SHP77 (cell line): ENCODE data around the gene PLEKHA1.

ENCODE experiments used
- DNase-seq, 2 experiments: peaks; one replicate each; lab custom pipeline; 2025; lab: John Stamatoyannopoulos, UW

PLEKHA1 gene

DNA sequence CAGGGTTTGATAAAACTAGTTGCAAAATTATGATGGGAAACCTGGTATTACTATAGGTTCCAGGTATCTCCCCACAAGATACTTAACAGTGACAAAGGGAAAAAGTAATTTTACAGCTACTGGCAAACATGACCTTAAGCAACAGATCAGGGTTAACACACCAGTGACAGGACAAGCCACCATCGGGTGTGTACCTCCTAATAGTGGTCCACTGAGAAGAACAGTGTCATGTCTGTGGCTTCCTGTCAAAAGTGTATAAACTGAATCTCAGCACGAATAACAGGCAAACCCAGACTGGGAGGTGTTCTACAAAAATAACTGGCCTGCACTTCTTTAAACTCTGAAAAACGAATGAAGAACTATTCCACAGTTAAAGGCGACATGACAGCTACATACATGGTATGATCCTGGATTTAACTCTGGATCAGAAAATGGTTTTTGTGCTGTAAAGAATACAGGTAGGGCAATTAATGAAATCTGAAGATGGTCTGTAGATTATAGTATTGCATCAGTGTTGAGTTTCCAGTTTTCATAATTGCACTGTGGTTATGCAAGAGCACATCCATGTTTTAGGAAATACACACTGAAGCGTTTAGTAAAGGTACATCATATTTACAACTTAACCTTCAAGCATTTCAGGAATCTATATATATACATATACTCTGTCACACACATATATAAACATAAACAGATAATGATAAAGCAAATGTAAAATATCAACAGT is 47.9 kb downstream of the PLEKHA1 start:
- DNase-seq, result no peak

DNA sequence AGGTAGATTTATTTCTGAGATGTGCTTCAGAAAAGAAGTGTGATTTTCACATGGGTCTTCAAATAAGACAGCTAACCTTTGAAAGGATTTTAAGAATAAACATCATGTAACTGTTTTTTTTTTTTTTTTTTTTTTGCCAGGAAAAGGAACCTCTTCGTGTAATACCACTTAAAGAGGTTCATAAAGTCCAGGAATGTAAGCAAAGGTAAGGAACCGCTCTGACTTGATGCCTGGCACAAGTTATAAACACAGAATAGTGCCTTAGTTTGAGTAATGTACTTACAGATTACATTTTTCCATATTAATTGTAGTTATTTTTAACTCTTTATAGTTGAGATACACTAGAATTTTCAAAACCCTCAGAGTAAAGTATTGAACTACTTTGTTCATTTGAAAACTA is 49.6 kb downstream of the PLEKHA1 start:
- DNase-seq, result no peak

DNA sequence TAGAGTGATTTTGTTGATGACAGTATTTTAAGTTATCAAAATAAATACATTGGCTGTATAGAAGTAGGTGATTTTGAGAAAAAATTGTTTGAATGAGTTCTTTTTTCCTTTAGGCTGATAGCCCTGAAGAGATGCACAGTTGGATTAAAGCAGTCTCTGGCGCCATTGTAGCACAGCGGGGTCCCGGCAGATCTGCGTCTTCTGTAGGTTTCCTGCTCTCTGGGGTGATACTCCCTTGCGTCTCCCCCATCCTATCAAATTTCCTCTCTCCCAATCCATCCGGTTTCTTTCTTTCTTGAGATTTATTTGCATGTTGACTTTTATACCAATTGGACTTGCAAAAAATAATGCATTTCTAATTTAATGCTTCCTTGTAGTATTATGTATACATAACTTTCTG is 52.3 kb downstream of the PLEKHA1 start:
- no peak for DNase-seq

DNA sequence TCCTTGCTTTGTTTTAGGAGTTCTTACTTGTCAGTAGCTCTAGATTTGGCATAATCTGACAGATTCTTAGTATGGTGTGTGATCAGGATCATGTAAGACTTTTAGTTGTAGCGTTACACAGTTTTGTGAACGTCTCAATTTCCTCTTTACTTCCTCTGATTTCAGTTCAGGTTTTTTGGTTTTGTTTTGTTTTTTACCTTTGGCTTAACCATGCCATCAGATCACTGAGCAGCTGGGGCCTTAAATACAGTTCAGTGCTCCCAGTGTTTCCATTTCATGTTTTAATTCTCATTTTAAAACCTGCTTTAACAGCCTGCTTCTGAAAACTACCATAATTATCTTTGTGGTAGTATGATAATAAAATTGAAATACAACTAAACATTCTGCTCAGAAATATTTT is 52.8 kb downstream of the PLEKHA1 start:
- DNase-seq, result no peak

DNA sequence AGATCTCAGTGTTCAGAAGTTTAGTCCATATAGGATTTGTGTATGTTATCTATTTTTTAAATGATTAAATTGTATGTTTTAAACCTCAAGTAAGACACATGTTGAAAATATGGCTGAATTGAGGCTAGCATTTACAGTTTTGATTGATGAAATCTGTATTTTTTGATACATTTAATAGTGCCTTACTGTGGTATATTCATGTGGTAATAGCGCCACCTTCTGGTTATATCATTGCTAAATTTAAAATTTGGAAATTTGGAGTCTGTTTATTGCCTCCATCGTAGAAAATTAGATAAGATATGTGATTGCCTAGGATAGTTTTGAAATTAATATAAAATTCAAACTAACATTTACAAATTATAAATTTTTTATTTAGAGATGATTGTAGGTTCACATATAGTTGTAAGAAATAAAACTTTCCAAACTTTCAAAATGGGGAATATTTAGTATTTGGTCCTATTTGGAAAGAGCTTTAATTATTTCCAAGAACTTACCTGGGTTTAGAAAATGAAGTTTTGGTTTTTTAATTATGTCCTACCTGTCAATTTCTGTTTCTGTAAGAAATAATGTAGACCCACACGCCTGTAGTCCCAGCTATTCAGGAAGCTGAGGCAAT is 60.8 kb downstream of the PLEKHA1 start:
- DNase-seq, result peak in 1 of 2 experiments; percentile 25

DNA sequence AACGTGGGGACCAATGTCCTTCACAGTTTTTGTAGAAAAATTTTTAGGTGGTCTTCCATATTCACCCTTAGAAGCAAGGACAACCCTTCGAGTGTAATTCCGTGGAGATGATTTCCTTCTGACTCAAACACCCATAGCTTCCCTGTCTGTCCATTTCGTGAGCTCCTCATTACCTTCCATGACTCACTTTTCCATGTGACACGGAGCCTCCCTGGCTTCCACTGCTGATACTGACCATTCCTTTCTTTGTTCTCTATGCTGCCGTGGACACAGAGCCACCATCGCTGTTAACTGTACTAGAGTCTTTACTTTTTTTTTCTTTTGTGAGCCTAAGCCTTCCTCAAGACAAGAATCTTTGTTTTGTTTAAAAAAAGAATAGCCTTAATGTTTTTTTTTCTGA is 67.5 kb downstream of the PLEKHA1 start:
- DNase-seq, result no peak

DNA sequence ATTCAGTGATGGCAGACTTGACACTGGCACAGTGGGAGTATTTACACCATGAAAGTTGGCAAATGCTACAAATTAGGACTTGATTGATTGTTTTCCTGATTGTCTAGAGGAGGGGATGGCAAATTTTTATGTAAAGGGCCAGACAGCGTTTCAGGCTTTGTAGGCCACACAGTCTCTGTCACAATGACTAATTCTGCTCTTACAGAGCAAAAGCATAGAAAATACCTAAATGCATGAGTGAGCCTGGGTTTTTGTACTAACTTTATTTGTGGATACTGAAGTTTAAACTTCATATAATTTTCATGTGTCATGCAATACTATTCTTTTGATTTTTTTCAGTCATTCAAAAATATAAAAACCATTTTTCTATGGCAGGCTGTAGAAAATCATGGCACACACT is 71.0 kb downstream of the PLEKHA1 start:
- DNase-seq, result no peak

DNA sequence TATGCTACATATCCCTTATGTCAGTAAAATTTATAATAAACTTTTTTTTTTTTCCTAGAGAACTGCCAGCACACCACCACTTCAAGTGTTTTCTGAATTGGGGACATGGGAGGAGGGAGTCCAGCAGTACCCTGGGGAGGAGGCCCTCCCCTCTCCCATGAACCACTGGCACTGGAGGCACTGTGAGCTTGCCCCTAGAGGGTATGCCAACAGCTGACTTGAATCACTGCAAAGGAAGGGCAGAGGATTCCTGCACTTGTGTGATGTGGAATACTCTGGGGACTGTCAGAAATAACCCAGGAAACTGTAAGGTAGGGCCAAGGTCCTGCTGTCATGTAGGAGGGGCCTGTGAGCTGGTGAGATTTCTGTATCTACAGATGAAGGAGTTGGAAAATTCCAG is 71.4 kb downstream of the PLEKHA1 start:
- DNase-seq, result no peak

DNA sequence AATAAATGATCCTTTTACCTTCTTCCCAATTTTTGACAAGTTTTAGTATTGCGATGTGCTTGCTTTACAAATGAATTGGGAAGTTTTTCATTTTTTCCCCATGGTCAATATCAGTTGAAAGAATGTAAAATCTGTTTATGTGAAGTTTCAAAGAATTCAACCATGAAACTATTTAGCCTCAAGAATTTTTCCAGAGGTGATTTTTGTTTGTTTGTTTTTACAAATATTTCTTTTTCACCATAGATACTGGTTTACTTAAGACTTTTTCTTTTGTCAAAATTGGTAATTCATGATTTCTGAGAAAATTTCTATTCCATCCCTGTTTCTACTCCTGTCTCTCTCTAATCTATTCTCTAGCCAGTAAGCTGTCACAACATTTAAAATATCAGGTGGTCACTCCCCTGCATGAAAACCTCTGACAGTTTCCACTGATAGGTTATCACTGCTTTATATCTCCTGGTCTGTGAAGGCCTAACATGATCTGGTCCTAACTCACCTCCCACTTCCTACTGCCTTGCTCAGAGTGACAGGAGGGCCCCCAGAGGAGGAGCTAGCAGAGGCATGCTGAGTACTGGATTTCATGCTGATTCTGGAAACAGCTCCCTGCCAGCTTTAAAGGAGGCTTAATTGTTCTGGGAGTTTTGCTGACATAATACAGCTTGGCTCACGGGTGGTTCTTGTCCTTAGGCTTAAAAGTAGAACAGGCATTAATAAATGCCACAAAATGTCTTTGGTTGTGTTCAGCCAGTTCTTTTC is 72.3 kb downstream of the PLEKHA1 start:
- no peak for DNase-seq

DNA sequence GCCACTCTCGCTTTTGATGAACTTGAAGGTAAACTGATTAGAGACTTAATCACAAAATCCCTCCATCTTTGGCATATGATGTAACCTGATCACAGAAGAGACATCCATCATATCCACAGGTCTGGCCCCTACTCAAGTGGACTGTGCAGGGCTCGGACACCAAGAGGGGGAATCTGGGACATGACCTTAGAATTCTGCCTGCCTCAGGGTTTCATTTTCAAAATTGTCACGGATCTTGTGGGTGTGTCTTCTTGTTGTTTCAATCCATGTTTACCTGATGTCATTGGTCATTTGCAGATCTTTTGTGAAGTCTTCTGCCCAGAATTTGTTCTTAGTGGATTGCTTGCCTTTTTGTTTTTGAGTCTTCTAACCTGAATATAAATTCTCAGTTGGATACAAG is 74.1 kb downstream of the PLEKHA1 start:
- DNase-seq, result no peak

DNA sequence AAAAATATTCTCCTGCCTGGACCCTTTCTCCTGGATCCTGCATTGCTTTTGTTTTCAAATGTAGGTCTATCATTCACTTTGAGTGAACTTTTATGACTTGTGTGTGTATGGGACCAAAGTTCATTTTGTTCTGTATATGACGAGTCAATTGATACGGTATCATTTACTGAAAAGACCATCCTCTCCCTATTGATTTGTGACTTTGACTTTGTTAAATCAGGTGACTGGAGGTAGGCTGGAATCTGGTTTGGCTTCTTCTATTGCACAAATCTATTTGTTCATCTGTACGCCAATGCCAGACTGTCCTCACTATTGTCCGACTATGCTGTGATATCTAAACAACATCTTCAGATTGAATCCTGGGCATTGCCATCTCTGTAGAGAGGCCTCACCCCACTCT is 74.6 kb downstream of the PLEKHA1 start:
- no peak for DNase-seq

DNA sequence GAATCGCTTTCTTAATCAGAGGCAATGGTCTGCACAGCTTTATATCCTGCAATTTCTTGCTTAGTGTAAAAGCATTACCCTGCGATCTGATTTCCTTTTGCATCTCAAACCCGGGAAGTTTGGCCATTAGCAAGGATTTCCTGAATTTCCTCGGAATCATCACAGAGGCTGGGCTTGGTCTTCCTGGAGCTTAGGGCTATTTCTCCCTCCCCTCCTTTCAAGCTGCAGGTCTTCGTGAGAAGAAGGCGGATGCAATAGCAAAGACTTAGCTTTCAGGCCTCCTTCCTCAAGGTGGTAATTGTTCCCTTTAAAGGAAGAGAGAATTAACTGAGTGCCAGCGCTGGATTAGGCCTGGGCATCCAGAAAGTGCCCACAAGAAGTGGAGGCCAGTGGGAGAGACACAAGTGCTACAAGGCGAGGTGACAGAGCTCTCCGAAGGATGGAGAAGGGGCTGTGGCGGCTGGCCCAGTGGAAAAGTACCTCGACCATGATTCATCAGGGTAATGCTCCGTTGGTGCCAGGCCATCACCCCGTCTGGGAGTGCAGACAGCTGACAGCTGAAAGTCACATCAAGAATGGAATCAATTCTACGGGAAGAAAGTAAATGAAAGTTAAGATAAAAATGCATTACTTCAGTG is 76.0 kb downstream of the PLEKHA1 start:
- no peak for DNase-seq

DNA sequence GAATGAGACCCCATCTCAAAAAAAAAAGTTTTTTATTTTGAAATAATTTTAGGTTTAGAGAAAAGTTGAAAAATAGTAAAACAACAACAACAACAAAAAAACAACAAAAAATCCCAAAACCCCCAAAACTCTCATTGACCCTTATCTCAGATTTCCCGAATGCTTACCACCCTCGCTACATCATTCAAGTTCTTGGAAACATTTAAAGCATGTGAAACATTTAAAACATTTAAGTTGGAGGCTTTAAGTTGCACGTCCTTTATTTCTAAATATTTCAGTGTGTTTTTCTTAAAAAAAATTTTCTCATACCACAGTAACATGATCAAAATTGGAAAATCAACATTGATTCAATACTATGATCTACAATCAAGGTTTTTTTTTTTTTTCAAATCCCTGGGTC is 79.6 kb downstream of the PLEKHA1 start:
- no peak for DNase-seq

DNA sequence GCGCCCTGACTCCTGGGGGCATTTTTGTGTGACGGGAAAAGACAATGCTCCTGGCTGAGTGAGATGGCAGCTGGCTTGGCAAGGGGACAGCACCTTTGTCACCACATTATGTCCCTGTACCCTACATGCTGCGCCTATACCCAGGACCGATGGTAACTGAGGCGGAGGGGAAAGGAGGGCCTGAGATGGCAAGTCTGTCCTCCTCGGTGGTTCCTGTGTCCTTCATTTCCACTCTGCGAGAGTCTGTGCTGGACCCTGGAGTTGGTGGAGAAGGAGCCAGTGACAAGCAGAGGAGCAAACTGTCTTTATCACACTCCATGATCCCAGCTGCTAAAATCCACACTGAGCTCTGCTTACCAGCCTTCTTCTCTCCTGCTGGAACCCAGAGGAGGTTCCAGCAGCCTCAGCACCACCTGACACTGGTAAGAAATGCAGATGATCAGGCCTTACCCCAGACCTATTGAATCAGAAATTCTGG is 80.1 kb downstream of the PLEKHA1 start, which contains the start of gene ARMS2:
TSS of gene ARMS2 (plus strand) at position 51 of the 478 bp plus-strand sequence. CDS start at position 126, 75 bp downstream.
- no peak for DNase-seq

DNA sequence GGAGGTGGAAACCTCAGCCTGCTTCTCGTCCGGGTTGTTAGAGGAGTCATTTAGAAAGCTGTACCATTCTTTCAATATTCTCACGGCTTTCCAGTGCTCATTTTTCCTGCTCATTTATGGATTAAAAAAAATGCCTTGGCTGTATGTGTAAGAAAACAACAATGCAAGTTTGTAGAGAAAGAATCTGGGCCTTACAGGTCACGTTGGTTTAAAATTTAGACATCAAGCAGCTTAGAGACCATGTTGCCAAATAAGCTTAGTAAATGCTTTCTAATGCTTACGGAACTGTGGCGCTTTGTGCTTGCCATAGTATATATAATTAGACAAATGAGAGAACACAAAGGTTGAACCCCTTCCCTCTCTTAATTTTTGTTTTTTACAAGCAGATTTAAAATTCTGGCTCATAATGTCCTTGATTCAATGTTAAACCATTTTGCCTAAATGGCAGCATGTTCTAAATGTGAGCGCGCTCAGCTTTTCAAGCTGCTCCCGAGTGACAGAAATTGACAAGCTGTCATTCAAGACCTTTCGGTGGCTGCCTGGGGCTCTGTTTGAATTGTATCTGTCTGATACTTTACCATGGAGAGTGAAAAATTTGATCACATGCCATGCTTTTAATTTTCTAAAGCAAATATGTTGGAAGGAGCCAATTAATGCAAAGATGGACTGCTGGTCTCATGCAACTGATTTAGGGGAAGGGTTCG is 81.0 kb downstream of the PLEKHA1 start:
- no peak for DNase-seq

DNA sequence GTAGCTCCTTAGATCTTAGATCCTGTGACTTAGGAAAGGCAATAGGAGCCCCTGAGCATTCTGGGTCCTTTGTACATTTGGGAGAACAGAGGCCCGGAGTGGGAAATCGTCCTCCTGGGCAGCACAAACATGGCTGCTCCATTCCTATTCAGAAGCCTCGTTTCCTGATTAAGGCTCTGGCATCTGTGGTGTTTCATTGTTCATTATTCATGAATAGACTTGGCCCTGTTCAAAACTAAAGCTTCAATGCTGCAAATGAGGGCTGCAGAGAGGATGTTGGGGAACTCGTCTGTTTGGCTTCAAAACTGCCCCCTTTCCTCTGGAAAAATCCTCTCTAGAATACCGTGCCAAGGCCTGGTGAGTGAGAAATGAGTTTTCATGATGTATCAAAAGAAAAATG is 83.4 kb downstream of the PLEKHA1 start:
- DNase-seq, result no peak

DNA sequence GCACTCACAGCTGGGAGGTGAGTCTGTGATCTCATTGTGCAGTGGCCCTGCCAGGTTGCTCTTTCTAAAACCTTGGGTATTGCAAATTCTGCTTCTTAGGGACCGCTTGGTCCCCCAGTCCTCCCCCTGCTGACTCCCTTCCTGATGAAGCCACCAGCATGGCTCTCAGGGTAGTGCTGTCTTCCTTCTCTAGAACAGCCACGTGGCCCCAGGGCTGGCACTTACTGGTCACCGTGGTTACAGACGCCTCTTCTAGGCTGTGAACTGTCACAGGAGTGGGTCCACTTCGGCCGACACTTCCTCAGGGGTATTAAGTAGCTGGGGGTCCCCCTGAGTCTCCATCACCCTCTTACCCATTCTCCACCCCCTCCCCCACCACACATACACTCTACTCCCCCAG is 84.2 kb downstream of the PLEKHA1 start:
- no peak for DNase-seq

DNA sequence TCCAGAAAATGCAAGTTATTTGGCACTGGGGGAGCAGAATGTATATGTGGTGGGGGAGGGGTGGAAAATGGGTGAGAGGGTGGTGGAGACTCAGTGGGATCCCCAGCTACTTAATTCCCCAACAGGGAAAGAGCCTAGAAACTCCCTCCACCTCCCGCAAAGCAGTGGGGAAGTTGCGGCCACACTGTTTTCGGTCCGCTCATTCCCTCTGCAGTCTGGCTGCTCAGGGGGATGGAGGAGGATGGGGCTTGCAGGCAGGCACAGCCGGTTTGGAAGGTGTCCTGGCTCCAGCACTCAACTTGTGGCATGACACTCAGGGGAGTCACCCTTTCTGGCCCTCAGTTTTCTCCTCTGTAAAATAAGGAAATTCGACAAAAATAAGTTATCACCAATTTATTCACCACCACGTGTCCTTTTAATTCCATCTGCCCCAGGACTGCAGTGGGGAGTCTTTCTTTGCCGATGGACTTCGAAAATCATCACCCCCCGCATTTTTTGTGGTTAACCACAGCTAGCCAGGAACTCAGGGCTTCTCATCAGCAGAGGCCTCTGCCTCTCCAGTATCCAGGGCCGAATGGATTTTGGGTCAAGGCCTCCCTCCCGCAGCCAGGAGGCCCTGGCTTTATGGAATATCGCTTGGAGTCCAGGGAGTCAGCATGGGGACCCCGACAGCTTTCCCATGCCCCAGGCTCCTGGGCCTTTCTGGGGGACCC is 85.2 kb downstream of the PLEKHA1 start:
- DNase-seq, result no peak

DNA sequence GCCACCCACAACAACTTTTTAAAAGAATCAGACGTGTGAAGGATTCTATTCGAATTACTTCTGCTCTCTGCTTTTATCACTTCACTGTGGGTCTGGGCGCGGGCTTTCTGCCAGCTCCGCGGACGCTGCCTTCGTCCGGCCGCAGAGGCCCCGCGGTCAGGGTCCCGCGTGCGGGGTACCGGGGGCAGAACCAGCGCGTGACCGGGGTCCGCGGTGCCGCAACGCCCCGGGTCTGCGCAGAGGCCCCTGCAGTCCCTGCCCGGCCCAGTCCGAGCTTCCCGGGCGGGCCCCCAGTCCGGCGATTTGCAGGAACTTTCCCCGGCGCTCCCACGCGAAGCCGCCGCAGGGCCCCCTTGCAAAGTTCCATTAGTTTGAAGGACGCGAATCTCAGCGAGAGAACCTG is 86.4 kb downstream of the PLEKHA1 start:
- DNase-seq, result no peak

DNA sequence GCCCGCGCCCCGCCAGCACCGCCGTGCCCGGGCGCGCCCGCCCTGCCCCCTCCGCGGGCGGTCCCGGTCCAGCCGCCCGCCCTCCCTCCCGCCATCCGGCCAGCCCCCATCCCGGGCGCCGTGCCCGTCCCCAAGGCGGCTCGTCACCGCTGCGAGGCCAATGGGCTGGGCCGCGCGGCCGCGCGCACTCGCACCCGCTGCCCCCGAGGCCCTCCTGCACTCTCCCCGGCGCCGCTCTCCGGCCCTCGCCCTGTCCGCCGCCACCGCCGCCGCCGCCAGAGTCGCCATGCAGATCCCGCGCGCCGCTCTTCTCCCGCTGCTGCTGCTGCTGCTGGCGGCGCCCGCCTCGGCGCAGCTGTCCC is 86.8 kb downstream of the PLEKHA1 start, which contains the start of gene HTRA1:
TSS of gene HTRA1 (plus strand) at position 187 of the 362 bp plus-strand sequence. CDS start at position 287, 100 bp downstream.
- no peak for DNase-seq
